GM19463 (cell line): ENCODE data around the gene DBP.
A peak's percentile ranks its signal among the peaks of the same experiment; 100 is the strongest.
"Not testable (repeated sequence)": the region's sequence is repeated elsewhere in the genome, so short reads cannot be mapped to it uniquely, and the experiment has no call there.

Source experiments
- ATAC-seq: cut with Tn5 transposase; IDR thresholded peaks from one replicate; pipeline ENCODE4 v1.9.1; 2021; ENCODE audit warnings: mild to moderate bottlenecking, moderate library complexity; ENCODE audit not compliant: unreplicated experiment

Gene DBP

DNA sequence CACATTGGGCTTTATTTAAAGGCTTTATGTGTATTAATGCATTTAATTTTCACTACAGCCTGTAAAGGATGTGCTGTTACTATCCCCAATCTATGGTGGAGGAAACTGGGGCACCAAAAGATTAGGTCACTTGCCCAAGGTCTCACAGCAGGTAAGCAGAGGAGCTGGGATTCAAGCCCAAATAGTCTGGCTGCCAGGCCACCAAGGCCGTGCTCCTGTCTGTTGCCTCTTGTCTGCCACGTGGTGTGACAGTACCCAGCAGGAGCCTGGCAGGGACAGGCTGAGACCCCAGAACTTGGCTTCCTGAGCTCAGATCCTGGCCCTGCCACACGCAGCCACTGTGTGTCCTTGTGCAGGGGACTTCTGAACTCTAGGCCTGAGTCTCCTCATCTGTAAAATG lies 31.2 kb upstream of the DBP start:
- no peak for ATAC-seq

DNA sequence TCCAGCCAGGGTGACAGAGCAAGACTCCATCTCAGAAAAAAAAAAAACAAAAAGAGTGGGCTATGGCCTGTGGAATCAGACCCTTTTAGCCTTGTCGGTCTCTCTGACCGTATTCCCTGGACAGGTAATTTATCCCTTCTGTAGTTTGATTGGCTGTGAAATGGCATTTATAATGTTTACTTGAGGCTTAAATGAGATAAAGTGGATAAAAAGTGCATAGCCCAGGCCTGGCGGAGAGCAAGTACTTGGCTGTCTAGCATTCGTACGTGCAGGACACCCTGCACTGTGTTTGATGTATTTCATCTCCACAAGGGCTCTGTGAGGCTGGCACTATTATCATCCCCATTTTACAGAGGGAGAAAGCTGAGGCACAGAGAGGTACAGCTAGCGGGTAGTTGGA lies 28.6 kb upstream of the DBP start:
- ATAC-seq, result no peak

DNA sequence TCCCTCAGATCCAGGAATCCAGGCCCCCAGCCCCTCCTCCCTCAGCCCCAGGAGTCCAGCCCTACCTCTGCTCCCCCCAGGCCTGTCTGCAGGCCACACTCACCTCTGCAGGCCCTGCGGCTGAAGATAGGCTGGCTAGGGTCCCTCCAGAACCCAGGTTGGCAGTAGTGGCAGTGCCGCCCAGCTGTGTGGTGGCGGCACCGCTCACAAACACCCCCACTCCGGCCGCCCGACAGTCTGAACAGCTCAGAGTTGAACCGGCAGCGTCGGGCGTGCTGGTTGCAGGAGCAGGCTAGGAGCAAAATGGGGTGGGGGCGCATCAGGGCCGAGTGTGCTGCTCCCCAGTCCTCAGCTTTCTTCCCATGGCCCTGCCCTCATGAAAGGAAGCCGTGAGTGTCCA lies 27.3 kb upstream of the DBP start:
- no peak for ATAC-seq

DNA sequence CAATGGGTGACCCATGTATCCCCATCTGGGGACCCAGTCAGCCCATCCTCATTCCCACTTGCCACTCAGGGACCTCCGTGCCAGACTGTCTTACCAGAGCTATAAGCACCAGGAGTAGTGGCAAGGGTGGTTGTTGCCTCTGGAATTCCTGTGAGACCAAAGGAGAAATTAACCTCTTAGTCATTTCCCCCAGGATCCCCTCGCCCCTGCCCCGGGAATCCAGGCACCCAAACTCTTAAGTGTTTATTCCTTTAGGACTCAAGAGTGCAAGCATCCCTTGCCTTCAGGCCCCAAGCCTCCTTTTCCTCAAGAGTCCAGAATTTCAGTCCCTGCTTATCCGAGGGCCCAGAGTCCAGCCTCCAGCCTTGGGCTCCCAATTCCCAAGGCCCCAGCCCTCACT lies 26.5 kb upstream of the DBP start:
- ATAC-seq, result no peak

DNA sequence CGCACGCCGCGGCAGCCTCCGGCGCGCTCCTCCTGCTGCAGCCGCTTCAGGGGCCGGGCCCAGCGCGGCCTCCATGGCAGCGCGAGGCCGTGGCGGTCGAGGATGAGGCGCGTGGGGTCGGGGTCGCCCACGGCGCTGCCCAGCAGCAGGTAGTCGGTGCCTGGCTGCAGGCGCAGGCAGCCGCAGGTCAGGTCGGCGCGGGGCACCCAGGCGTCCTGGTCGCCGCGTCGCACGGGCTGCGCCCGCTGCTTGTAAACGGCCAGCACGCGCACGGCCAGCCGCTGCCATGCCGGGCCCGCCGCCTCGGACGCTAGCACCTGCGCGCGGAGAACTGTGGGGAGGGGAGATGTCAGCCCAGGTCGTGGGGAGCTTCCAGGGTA lies 24.5 kb upstream of the DBP start:
- ATAC-seq, result no peak

DNA sequence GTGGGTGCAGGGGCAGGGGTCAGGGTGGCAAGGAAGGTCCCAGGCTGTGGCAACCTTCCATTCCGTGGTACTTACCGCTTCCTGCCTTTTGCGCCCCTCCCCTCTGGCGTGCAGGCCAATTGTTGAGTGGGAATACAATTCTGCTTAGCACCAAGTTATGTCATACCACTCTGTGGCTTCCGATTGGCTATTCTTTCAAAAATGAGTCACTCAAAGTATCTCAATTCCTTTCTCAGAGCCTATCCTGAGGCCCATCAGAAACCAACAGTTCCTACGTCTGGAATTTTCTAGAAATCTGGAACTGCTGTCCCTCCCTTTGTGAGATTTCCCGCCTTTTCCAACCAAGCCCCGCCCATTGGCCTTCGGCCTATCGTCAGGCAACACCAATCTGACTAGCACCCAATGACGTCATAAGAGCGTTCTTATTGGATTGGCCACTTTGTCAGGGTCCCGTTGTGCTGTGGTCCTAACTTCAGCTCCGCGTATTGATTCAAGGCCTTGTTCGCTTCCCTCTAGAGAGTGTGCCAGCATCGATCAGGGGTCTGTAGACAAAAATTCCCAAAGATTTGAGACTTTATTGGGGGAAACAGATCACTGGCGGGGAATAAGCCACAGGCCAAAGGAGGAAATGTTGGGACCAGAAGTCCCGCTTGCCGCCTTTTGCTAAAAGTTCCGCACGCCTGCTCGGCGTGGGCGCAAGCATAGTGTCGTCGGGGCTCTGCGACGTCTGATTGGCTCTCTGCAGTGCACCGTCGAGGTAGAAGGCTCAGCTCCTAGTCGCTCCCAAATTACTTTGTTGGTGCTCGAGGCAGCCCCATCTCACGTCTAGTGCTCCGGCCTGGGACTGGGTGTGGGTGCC lies 23.9 kb upstream of the DBP start:
- ATAC-seq, result peak; percentile 66

DNA sequence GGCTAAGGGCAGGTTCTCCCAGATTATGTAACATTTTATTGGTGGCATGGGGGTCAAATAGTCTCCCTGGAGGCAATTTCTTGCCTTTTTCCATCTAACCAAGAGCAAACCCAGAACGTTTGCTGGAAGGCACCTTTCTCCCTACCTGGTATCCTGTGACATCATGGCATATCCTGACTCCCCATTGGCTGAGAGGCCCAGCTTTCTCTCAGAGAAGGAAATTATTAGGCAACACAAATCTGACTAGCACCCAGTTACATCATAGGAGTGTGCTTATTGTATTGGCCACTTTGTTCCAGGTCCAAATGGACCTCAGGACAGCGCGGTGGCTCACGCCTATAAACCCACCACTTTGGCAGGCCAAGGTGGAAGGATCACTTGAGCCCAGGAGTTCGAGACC lies 22.6 kb upstream of the DBP start:
- ATAC-seq, result no peak

DNA sequence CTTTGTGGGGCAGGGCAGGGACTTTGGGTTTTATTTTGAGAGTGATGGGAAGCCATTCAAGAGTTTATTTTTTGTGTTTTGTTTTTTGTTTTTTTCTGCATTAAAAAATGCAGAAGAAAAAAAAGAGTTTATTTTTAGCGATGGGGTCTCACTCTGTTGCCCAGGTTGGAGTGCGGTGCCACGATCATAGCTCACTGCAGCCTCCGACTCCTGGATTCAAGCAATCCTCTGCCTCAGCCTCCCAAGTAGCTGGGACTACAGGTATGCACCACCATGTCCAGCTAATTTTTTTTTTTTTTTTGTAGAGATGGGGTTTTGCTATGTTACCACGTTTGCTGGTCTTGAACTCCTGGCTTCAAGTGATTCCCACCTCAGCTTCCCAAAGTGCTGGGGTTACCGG lies 21.3 kb upstream of the DBP start:
- ATAC-seq, result no peak

DNA sequence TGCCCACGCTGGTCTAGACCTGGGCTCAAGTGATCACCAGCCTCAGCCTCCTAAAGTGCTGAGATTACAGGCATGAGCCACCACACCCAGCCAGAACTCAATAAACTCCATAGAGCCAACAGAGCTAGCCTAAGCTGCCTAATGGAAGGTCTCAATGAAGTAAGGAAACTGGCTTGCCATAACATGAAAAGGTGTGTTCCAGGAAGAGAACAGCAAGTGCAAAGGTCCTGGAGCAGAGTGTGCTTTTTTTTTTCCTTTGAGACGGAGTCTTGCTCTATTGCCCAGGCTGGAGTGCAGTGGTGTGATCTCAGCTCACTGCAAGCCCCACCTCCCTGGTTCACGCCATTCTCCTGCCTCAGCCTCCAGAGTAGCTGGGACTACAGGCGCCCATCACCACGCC lies 20.6 kb upstream of the DBP start:
- ATAC-seq, result not testable (repeated sequence)

DNA sequence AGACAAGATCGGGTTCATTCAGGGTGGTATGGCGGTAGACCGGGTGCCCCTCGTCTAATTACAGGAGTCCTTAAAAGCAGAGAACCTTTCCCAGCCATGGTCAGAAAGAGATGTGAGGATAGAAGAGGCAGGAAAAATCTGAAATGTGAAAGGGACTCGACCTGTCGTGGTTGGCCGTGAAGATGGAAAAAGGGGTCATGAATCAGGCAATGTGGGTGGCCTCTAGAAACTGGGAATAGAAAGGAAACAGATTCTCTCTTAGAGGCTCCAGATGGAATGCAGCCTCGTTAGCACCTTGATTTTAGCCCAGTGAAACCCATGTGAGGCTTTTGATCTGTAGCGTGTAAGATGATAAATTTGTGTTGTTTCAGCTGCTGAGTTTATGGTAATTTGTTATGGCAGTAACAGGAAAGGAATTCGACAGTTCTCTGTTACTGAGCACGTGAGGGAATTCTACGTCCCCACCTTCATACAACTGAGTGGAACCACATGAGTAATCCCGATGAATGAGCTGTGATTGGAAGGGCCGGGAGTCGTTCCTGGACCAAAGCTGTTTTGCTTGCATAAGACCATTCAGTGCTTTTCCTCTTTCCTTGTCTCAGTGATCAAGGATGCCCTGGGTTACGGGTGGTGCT lies 19.8 kb upstream of the DBP start:
- ATAC-seq, result no peak

DNA sequence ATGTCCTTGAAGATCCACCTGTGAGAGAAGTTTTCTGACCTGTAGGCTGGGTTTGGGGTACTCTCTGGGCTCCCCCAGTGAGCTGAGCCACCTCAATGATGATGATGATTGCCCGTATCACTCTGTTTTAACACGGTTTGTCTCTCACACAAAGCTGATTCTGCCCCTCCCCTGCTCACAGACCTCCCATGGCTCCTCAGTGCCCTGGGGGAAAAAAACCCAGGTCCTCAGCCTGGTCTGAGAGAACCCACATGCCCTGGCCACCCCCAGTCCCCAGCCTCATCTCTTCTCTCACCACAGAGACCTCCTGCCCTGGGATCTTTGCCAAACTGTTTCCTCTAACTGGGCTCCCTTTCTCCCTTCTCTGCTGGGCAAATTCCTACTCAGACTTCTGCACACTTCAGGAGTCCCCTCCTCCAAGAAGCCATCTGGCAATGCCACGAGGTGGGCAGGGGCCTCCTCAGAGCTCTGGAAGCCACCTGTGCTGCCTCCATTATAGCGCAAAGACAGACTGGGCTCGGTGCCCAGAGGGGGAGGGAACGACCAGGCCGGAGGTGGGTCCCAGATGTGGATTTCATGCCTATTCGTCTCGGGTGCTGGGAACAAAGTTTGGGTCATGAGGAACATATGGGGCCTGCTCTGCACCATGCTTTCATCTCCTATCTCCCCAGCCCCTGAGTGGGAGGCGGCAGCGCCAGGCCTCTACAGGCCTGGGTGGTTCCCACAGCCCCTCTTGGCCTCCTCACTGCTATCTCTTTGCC lies 17.3 kb upstream of the DBP start:
- ATAC-seq, result no peak

DNA sequence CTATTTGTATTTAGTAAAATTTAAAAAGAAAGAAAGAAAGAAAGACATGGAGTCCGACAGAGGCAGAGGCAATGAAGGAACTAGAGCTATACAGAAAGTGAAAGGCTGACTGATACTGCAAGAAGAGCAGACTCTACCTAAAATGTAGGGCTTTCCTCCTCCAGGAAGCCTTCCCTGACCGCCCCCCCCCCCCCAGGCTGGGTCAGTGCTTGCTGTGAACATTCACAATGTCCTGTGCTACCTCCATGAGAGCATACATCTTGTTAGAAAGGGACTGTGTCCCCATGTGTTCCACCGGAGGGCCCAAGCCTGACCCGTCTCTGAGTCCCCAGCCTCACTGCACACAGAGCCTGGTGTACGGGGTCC lies 14.5 kb upstream of the DBP start:
- no peak for ATAC-seq

DNA sequence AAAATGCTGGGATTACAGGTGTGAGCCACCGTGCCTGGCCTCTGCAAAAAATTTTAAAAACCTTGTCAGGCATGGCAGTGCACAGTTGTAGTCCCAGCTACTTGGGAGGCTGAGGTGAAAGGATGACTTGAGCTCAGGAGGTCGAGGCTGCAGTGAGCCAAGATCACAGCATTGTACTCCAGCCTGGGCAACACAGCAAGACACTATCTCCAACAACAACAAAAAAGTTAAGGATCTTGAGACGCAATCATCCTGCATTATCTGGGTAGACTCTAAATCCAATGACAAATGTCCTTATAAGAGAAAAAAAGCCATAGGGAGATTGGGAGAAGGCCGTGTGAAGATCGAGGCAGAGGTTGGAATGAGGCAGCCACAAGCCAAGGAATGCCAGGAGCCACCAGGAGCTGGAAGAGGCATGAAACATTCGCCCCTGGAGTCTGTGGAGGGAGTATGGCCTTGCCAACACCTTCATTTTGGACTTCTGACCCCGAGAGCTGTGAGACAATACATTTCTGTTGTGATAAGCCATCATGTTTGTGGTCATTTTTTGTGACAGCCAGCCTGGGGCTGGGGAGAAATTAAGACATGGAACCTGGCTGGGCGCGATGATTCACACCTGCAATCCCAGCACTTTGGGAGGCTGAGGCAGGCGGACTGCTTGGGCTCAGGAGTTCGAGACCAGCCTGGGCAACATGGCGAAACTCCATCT lies 13.9 kb upstream of the DBP start:
- no peak for ATAC-seq

DNA sequence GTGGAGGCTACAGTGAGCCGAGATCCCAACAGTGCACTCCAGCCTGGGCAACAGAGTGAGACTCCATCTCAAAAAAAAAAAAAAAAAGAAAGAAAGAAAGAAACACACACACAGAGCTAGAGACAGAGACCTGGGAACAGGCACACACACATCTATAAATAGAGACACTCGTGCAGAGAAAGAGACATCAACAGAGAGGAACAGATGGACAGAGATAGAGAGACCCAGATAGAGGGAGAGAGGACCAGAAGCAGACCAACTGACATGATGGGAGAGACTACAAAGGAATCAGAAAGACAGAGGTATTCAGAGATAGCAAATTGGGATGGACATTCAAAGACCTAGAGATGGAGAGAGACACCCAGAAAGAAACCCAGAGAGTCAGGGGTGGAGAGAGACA lies 11.0 kb upstream of the DBP start:
- ATAC-seq, result no peak

DNA sequence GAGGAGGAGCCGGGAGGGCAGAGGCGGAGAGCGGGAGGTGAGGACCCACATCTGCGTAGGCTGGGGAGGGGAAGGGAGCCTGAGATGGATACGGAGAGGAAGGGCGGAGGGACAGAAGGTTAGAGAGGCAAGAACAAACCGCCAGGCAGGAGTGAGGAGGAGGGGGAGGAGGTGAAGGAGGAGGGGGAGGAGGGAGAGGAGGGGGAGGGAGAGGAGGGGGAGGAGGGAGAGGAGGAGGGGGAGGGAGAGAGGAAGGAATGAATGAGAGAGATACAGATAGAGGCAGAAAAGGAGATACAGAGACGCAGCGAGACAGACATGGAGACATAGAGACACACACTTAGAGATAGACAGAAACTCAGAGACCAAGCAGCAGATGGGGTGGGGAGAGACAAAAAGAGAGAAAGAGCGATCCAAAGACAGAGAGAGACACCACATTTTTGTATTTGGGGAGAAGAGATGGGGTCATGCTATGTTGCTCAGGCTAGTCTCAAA lies 9.6 kb upstream of the DBP start:
- ATAC-seq, result no peak

DNA sequence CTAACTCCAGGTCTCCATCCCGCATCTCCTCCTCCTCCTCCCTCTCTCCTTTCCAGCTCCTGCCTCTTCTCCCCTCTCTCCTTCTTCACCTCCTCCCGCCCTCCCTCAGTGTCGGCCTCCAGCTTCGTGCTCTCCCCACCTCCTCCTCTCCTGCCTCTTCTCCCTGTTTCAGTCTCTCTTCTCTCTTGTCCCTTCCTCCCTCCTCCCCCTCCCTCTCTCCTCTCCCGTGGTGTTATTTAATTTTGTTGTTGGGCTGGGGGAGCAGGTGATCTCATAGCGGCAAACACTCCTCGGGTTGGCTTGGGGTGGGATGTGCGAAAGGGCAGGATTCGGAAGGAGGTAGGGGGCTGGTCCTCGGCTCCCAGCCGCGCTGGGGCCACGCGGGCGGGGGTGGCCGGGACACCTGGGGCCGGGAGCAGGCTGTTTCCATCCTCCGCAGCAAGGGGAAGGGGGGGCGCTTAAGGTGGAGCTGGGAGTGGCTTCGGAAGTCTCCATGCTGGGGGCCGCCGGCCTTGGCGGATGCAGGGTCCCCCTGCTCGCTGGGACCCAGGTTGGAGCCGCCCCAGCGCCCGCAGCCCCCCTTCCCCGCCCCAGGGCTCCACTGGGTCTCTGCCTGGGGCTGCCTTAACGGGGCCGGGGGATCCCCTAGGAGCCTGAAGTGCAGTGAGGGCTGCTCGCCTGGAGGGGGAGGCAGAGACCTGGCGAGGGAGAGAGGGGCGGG lies 9.0 kb upstream of the DBP start, which contains the start of gene CA11:
TSS of gene CA11 (minus strand) at position 187 of the 721 bp plus-strand sequence. CDS start 555 bp downstream, outside the sequence.
- ATAC-seq, result peak; percentile 88

DNA sequence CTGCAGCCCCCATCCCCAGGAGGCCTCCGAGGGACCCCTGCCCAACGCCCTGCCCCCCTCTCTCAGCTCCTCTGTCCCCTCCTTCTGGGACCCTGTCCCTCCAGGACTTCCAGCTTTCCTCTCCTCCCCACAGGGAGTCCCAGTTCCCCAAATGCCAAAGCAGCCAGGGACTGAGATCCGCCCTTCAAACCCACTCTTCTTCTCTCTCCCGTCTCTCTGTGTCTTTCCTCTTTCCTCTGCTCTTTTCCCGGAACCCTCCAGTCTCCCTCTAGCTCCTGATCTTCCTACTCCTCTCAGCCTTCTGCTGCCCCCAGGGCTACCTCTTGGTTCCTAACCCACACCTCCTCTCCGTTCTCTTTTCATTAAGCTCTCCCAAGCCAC lies 8.4 kb upstream of the DBP start:
- no peak for ATAC-seq

DNA sequence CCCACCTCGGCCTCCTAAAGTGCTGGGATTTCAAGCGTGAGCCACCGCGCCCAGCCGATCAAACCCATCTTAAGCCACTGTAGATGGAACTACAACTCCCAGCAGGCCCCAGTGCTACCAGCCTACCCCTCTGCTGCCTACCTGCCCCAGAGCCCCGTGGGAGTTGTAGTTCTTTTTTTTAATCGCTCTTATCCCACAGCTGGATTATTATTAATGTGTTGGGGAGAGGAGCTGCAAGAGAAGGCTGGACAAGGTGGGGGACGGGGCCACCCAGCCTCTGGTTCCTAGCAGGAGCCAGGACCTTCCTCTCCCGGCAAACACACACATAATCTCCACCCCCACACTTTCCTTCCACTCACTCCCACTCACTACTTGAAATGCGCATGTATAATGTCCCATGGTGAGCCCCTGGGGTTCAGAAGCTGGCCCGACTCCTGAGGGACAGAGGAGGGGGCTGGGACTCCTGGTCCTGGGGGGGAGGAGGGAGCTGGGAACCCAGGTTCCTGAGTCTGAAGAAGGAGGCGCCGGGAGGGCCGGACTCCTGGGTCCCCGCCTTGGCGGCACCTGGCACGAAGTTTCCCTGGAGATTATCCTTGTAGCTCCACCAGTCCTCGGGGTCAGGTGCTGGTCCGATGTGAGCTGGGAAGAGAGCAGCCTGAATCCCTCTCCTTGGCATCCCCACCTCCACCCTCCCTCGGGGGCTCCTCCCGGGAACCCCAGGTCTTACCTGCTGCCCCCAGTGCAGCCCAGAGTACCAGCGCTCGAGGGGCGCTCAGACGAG lies 7.8 kb upstream of the DBP start:
- ATAC-seq, result no peak

DNA sequence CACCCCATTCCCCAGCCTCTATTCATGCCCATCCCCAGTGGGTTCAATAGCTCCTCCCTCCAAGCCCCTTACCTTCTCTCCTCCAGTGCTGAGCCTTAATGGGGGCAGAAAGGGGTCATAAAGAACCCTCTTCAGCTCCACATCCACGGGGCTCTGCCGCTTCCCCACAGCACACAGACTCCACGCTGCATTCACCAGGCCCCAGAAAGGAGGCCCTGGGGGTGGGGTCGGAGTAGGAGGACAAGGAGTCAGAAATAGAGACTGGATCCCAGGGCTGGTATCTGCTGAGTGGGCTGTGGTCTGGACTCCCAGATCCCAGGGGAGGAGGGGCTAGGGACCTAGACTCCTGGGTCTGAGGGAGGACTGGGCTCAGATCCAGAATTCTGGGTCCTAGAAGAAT lies 7.2 kb upstream of the DBP start:
- ATAC-seq, result no peak

DNA sequence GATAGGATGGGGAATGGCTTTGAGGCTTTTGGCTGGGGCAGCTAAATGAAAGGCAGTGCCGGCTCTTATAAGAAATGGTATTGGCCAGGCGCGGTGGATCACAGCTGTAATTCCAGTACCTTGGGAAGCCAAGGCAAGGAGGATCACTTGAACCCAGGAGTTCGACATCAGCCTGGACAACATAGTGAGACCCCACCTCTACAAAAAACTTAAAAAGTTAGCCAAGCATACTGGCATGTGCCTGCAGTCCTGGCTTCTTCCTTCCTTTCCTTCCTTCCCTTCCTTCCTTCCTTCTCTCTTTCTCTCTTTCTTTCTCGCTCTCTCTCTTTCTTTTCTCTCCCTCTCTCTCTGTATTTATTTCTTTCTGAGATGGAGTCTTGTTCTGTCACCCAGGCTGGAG lies 5.7 kb upstream of the DBP start:
- ATAC-seq, result no peak
